AG10803 (cell line): ENCODE measurements around the gene EXOC3.
A peak's percentile ranks its signal among the peaks of the same experiment; 100 is the strongest.

ENCODE experiments used
- DNase-seq: peaks from one replicate; pipeline ENCODE4 v3.0.0; 2010; ENCODE audit warnings: low read depth
- H3K4me3 ChIP-seq: 2 replicates; pipeline ENCODE4 v1.5.1; 2011; ENCODE audit warnings: mild to moderate bottlenecking, low read length, control low read depth
- TF ChIP-seq, protein P1 (sequence below): conservative IDR thresholded peaks from 2 replicates; pipeline ENCODE4 v1.5.1; 2011; ENCODE audit warnings: mild to moderate bottlenecking, low read length, control low read depth, inconsistent platforms

EXOC3 gene

DNA sequence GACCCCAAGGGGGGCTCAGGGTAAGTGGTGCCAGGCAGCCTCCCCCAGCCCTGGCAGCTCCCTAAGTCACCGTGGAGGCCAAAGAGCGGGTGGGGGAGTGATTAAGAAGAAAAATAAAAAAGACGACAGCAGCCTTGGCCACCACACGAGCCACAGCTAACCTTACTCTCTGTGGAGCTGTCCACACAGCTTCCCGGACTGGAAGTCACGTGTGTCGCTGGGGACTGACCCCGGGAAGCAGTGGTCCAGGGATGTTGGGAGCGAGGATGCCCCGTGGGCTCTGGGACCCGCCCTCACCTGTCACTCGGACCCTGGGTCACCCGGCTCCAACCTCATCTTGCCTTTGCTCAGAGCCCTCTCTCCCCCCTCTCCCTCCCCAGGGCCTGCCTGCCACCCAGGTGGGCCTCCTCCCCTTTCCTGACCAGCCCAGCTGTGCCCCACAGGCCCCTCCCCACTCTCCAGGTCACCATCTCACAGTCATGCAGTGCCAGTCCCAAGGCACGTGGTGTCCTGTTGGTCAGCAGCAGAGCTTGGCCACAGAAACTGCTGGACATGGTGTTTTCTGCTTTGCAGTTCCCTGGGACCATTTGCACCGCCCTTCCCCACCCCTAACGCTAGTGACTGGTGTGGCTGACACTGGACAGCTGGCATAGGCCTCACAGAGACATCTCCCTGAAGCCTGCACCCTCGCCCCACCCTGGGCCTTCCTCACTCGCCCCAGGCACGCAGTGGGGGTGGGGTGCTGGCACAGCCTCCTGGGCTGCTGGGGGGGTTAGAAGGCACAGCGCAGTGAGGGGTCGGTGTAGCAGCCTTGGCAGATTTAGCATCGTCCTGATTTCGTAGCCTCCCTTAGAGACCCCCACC, 9.8 kb upstream of the EXOC3 start:
- DNase-seq, result no peak
- no peak overlapping the region for H3K4me3 ChIP-seq
- TF ChIP-seq, protein P1, sequence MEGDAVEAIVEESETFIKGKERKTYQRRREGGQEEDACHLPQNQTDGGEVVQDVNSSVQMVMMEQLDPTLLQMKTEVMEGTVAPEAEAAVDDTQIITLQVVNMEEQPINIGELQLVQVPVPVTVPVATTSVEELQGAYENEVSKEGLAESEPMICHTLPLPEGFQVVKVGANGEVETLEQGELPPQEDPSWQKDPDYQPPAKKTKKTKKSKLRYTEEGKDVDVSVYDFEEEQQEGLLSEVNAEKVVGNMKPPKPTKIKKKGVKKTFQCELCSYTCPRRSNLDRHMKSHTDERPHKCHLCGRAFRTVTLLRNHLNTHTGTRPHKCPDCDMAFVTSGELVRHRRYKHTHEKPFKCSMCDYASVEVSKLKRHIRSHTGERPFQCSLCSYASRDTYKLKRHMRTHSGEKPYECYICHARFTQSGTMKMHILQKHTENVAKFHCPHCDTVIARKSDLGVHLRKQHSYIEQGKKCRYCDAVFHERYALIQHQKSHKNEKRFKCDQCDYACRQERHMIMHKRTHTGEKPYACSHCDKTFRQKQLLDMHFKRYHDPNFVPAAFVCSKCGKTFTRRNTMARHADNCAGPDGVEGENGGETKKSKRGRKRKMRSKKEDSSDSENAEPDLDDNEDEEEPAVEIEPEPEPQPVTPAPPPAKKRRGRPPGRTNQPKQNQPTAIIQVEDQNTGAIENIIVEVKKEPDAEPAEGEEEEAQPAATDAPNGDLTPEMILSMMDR, result no peak

- no peak for DNase-seq
- TF ChIP-seq, protein P1, result no peak
- no peak overlapping the region for H3K4me3 ChIP-seq
Observed at GRCh38 chr5:433836-434235, 9.1 kb upstream of the EXOC3 start.

GRCh38 chr5:434443-435146, 8.4 kb upstream of the EXOC3 start:
- no peak overlapping the region for H3K4me3 ChIP-seq
- TF ChIP-seq, protein P1, result no peak
- no peak for DNase-seq

- TF ChIP-seq, protein P1, result no peak
- DNase-seq, result no peak
- H3K4me3 ChIP-seq, result no peak overlapping the region
Observed at GRCh38 chr5:435156-435790, 7.7 kb upstream of the EXOC3 start.

GRCh38 chr5:435961-436640, 6.9 kb upstream of the EXOC3 start:
- TF ChIP-seq, protein P1, result peak; percentile 59
- no peak overlapping the region for H3K4me3 ChIP-seq
- peak; percentile 39 for DNase-seq

- H3K4me3 ChIP-seq, result no peak overlapping the region
- DNase-seq, result no peak
- TF ChIP-seq, protein P1, result no peak
Observed at GRCh38 chr5:436641-436975, 6.4 kb upstream of the EXOC3 start.
